ELF-1 (cell line): Measurements from ENCODE around the gene OSBPL10.
"Not testable (repeated sequence)": the region's sequence is repeated elsewhere in the genome, so short reads cannot be mapped to it uniquely, and the experiment has no call there.

ENCODE experiments used
- DNase-seq: peaks from one replicate; pipeline ENCODE4 v3.0.0-alpha.2; 2016; ENCODE audit warnings: low read depth, low spot score

OSBPL10 gene

GRCh38 chr3:31993843-31994242 is 12.8 kb upstream of the OSBPL10 start:
- DNase-seq: no peak

- not testable (repeated sequence) for DNase-seq
Measured at GRCh38 chr3:31992995-31993394, 11.9 kb upstream of the OSBPL10 start.

GRCh38 chr3:31988271-31988670 is 7.2 kb upstream of the OSBPL10 start:
- DNase-seq: no peak

GRCh38 chr3:31985831-31986230 is 4.8 kb upstream of the OSBPL10 start:
- no peak for DNase-seq

- no peak for DNase-seq
Measured at GRCh38 chr3:31984321-31984720, 3.3 kb upstream of the OSBPL10 start.

GRCh38 chr3:31980530-31981205 is 394 bp downstream of the OSBPL10 start:
- peak; percentile 86 for DNase-seq

- DNase-seq: no peak
Measured at GRCh38 chr3:31979001-31979697, 1.9 kb downstream of the OSBPL10 start.

GRCh38 chr3:31978553-31978952 is 2.5 kb downstream of the OSBPL10 start:
- DNase-seq: no peak

- no peak for DNase-seq
Measured at GRCh38 chr3:31977736-31978135, 3.3 kb downstream of the OSBPL10 start.

GRCh38 chr3:31976302-31976701 is 4.8 kb downstream of the OSBPL10 start:
- no peak for DNase-seq

GRCh38 chr3:31974964-31975363 is 6.1 kb downstream of the OSBPL10 start:
- DNase-seq: no peak

- no peak for DNase-seq
Measured at GRCh38 chr3:31974471-31974870, 6.6 kb downstream of the OSBPL10 start.

GRCh38 chr3:31973837-31974236 is 7.2 kb downstream of the OSBPL10 start:
- no peak for DNase-seq

- DNase-seq: no peak
Measured at GRCh38 chr3:31973081-31973480, 8.0 kb downstream of the OSBPL10 start.

GRCh38 chr3:31971607-31972006 is 9.5 kb downstream of the OSBPL10 start:
- DNase-seq: no peak

- peak; percentile 45 for DNase-seq
Measured at GRCh38 chr3:31968927-31969418, 12.1 kb downstream of the OSBPL10 start.

- no peak for DNase-seq
Measured at GRCh38 chr3:31968369-31968926, 12.6 kb downstream of the OSBPL10 start.

- no peak for DNase-seq
Measured at GRCh38 chr3:31967592-31967991, 13.5 kb downstream of the OSBPL10 start.

GRCh38 chr3:31966978-31967591 is 14.0 kb downstream of the OSBPL10 start:
- DNase-seq: no peak

- DNase-seq: no peak
Measured at GRCh38 chr3:31962801-31963205, 18.3 kb downstream of the OSBPL10 start.

GRCh38 chr3:31960793-31961431 is 20.1 kb downstream of the OSBPL10 start:
- peak; percentile 32 for DNase-seq
